Suprapubic skin (tissue), 4 donors: ENCODE measurements around the gene IFI44. TPM values are rescaled to one million over a fixed set of nuclear protein-coding genes. Genes with fewer than 3 reads are reported as not detected.

Experiments used
- DNase-seq, 2 donors: peaks; one replicate each; pipeline ENCODE4 v3.0.0-alpha.2; 2019; ENCODE audit warnings: low spot score in 2 of 2
- H3K27ac ChIP-seq: fragments of 200-600 bp; sonication (generic); one replicate; pipeline ENCODE4 v1.5.1; 2019
- H3K27me3 ChIP-seq: fragments of 200-600 bp; sonication (generic); one replicate; pipeline ENCODE4 v1.5.1; 2019
- H3K36me3 ChIP-seq: fragments of 200-600 bp; sonication (generic); one replicate; pipeline ENCODE4 v1.5.1; 2019
- H3K4me1 ChIP-seq: fragments of 200-600 bp; sonication (generic); one replicate; pipeline ENCODE4 v1.5.1; 2019
- H3K4me3 ChIP-seq: fragments of 200-600 bp; sonication (generic); one replicate; pipeline ENCODE4 v1.5.1; 2019; ENCODE audit warnings: mild to moderate bottlenecking
- H3K9me3 ChIP-seq: fragments of 200-600 bp; sonication (generic); one replicate; pipeline ENCODE4 v1.5.1; 2019
- EP300 ChIP-seq: sonication (generic); formaldehyde crosslinking; IDR thresholded peaks from one replicate; pipeline ENCODE4 v1.6.1; 2017; ENCODE audit warnings: antibody characterized with exemption
- POLR2A ChIP-seq, 2 donors: fragments of 450-650 bp; IDR thresholded peaks; one replicate each; pipeline ENCODE4 v1.6.1; 2017; ENCODE audit warnings: antibody characterized with exemption in 2 of 2, mild to moderate bottlenecking in 2 of 2, moderate library complexity in 2 of 2
- POLR2AphosphoS5 ChIP-seq, 3 donors: sonication (generic); formaldehyde crosslinking; IDR thresholded peaks; one replicate each; pipeline ENCODE4 v1.6.1; 2017; ENCODE audit warnings: antibody characterized with exemption in 3 of 3
- WGBS: methylation state at CpG from one replicate; pipeline ENCODE4 v1.1.5; 2018; 5-methylcytosine and 5-hydroxymethylcytosine counted together
- total RNA-seq, 4 donors: library from RNA; depleted of rRNA; stranded (reverse); fragments of >200 nt; gene quantifications; one replicate each; pipeline ENCODE4 v1.1.0, GENCODE V29; 2016
- TF ChIP-seq, protein P1 (sequence below), 2 donors: fragments of 200-600 bp in 1 of 2; fragments of 450-650 bp in 1 of 2; sonication (generic) in 1 of 2; IDR thresholded peaks; one replicate each; pipeline ENCODE4 v1.5.1; 2016 to 2019; ENCODE audit warnings: antibody characterized with exemption in 2 of 2, mild to moderate bottlenecking in 1 of 2, moderate library complexity in 1 of 2

IFI44 gene
- total RNA-seq, 4 donors from 2014 or later: 1.8 to 7.1 (median 2.7) TPM

- Histone ChIP-seq H3K4me3 (no peak overlapping the region), H3K36me3 (no peaks in the 10 kb centered on the region), H3K27ac (no peak overlapping the region), H3K27me3 (no peaks in the 10 kb centered on the region), H3K4me1 (no peaks in the 10 kb centered on the region), H3K9me3 (no peaks in the 10 kb centered on the region)
- TF ChIP-seq POLR2AphosphoS5 (IDR thresholded peaks at IDR 0.05) (no peak), POLR2A (IDR thresholded peaks at IDR 0.05) (no peak), EP300 (no peak)
- TF ChIP-seq, protein P1, sequence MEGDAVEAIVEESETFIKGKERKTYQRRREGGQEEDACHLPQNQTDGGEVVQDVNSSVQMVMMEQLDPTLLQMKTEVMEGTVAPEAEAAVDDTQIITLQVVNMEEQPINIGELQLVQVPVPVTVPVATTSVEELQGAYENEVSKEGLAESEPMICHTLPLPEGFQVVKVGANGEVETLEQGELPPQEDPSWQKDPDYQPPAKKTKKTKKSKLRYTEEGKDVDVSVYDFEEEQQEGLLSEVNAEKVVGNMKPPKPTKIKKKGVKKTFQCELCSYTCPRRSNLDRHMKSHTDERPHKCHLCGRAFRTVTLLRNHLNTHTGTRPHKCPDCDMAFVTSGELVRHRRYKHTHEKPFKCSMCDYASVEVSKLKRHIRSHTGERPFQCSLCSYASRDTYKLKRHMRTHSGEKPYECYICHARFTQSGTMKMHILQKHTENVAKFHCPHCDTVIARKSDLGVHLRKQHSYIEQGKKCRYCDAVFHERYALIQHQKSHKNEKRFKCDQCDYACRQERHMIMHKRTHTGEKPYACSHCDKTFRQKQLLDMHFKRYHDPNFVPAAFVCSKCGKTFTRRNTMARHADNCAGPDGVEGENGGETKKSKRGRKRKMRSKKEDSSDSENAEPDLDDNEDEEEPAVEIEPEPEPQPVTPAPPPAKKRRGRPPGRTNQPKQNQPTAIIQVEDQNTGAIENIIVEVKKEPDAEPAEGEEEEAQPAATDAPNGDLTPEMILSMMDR (IDR thresholded peaks at IDR 0.05): no peak
- no peak for DNase-seq
- WGBS: 66% methylated on average over 2 of the region's 2 CpGs
Measured at GRCh38 chr1:78681265-78681664, 31.6 kb downstream of the IFI44 start.

- no peak overlapping the region for H3K4me3 ChIP-seq
- no peak for TF ChIP-seq POLR2A (IDR thresholded peaks at IDR 0.05)
- TF ChIP-seq, protein P1 (IDR thresholded peaks at IDR 0.05): no peak
- TF ChIP-seq EP300: no peak
- TF ChIP-seq POLR2AphosphoS5 (IDR thresholded peaks at IDR 0.05): no peak
- no peak overlapping the region for H3K27ac ChIP-seq
- H3K36me3 ChIP-seq: no peaks in the 10 kb centered on the region
- no peaks in the 10 kb centered on the region for H3K4me1 ChIP-seq
- H3K9me3 ChIP-seq: no peaks in the 10 kb centered on the region
- no peaks in the 10 kb centered on the region for H3K27me3 ChIP-seq
- 56% methylated on average over 3 of the region's 3 CpGs for WGBS
- DNase-seq: no peak
Measured at GRCh38 chr1:78682496-78682895, 32.9 kb downstream of the IFI44 start.

- Histone ChIP-seq H3K9me3 (no peaks in the 10 kb centered on the region), H3K36me3 (no peaks in the 10 kb centered on the region), H3K4me1 (no peaks in the 10 kb centered on the region), H3K27ac (no peak overlapping the region), H3K27me3 (no peaks in the 10 kb centered on the region), H3K4me3 (no peak overlapping the region)
- TF ChIP-seq POLR2AphosphoS5 (IDR thresholded peaks at IDR 0.05): no peak
- TF ChIP-seq POLR2A (IDR thresholded peaks at IDR 0.05): no peak
- TF ChIP-seq EP300: no peak
- TF ChIP-seq, protein P1 (IDR thresholded peaks at IDR 0.05): no peak
- no peak for DNase-seq
- 59% methylated on average over 2 of the region's 2 CpGs for WGBS
Measured at GRCh38 chr1:78683079-78683478, 33.4 kb downstream of the IFI44 start.

GRCh38 chr1:78687315-78687714 is 37.7 kb downstream of the IFI44 start:
- Histone ChIP-seq H3K27ac (no peak overlapping the region), H3K9me3 (no peaks in the 10 kb centered on the region), H3K4me3 (no peak overlapping the region), H3K36me3 (no peaks in the 10 kb centered on the region), H3K27me3 (no peaks in the 10 kb centered on the region), H3K4me1 (no peaks in the 10 kb centered on the region)
- no peak for DNase-seq
- TF ChIP-seq EP300: no peak
- no peak for TF ChIP-seq POLR2AphosphoS5 (IDR thresholded peaks at IDR 0.05)
- TF ChIP-seq POLR2A (IDR thresholded peaks at IDR 0.05): no peak
- TF ChIP-seq, protein P1 (IDR thresholded peaks at IDR 0.05): no peak
- 88% methylated on average over 1 of the region's 1 CpG for WGBS

GRCh38 chr1:78687914-78688313 is 38.3 kb downstream of the IFI44 start:
- Histone ChIP-seq H3K4me1 (no peaks in the 10 kb centered on the region), H3K36me3 (no peaks in the 10 kb centered on the region), H3K27ac (no peak overlapping the region), H3K27me3 (no peaks in the 10 kb centered on the region), H3K9me3 (no peaks in the 10 kb centered on the region), H3K4me3 (no peak overlapping the region)
- DNase-seq: no peak
- TF ChIP-seq, protein P1 (IDR thresholded peaks at IDR 0.05): no peak
- 44% methylated on average over 2 of the region's 2 CpGs for WGBS
